ENCODE measurements around the gene OTULIN. TPM values are rescaled to one million over a fixed set of nuclear protein-coding genes. Genes with fewer than 3 reads are reported as not detected.

The OTULIN gene
- total and polyA plus RNA-seq, 11 donors: 7.6 to 42.0 (median 27.1) TPM

GRCh38 chr5:14728459-14728938 lies 64.0 kb downstream of the OTULIN start:
- TF ChIP-seq, protein P1, sequence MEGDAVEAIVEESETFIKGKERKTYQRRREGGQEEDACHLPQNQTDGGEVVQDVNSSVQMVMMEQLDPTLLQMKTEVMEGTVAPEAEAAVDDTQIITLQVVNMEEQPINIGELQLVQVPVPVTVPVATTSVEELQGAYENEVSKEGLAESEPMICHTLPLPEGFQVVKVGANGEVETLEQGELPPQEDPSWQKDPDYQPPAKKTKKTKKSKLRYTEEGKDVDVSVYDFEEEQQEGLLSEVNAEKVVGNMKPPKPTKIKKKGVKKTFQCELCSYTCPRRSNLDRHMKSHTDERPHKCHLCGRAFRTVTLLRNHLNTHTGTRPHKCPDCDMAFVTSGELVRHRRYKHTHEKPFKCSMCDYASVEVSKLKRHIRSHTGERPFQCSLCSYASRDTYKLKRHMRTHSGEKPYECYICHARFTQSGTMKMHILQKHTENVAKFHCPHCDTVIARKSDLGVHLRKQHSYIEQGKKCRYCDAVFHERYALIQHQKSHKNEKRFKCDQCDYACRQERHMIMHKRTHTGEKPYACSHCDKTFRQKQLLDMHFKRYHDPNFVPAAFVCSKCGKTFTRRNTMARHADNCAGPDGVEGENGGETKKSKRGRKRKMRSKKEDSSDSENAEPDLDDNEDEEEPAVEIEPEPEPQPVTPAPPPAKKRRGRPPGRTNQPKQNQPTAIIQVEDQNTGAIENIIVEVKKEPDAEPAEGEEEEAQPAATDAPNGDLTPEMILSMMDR (IDR thresholded peaks at IDR 0.05): no peak
- no peak for TF ChIP-seq POLR2A (IDR thresholded peaks at IDR 0.05)
- intact Hi-C loops (cut with DNase I): loop anchor here in 7 of 10 donors (1.0 to 5.0 kb wide), 7 partner anchors 41 to 279 kb away; partner anchors contain the start of gene ANKH (in 4 of the 7)
- H3K36me3 ChIP-seq: peaks cover 0 to 61% (median 31%) of the 10 kb centered on the region in 9 donors
- WGBS, 4 donors: 75 to 82% (median 77%) methylated on average over 15 of the region's 15 CpGs
- no peaks in the 10 kb centered on the region for H3K9me3 ChIP-seq
- DNase-seq (no peak), ATAC-seq (peak in 1 of 4 donors; percentile 19)
- H3K27me3 ChIP-seq: no peaks in the 10 kb centered on the region
- no peak overlapping the region for H3K4me3 ChIP-seq
- H3K4me1 ChIP-seq: peaks cover 0 to 41% (median 24%) of the 10 kb centered on the region in 12 donors
- H3K27ac ChIP-seq: peak overlapping the region in 2 of 12 donors; percentile 30 to 65

GRCh38 chr5:14729448-14730385 lies 65.2 kb downstream of the OTULIN start:
- intact Hi-C loops (cut with DNase I): loop anchor here in 7 of 10 donors (2.0 to 5.0 kb wide), 7 partner anchors 42 to 278 kb away; partner anchors contain the start of gene ANKH (in 4 of the 7)

DNA sequence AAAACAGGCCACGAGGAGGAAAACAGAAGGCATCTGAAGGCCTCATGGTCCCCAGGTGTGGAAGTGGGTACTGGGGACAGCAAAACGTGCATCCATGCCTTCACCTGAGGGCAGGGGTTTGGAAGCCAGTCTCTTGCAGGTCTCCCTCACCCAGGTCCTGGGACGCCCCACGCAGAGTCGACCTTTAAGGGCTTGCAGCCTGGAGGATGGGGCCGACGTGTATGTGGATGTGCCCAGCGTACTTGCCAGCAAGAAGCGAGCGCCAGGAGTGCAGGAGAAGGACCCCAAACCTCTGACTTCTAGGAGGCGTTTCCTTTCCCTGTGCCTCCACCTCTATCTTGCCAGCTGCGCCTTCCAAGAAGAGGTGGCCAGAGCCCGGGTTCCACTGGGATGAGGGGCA lies 65.9 kb downstream of the OTULIN start:
- peak overlapping the region in 1 of 12 donors; percentile 14 for H3K27ac ChIP-seq
- H3K9me3 ChIP-seq: no peaks in the 10 kb centered on the region
- intact Hi-C loops (cut with DNase I): loop anchor here in 1 of 10 donors (5.0 kb wide), 1 partner anchor 82 kb away; no protein-coding TSS in a partner anchor
- ATAC-seq: no peak
- peaks cover 0 to 41% (median 18%) of the 10 kb centered on the region in 12 donors for H3K4me1 ChIP-seq
- no peak overlapping the region for H3K4me3 ChIP-seq
- DNase-seq: no peak
- TF ChIP-seq, protein P1 (IDR thresholded peaks at IDR 0.05): no peak
- no peak for TF ChIP-seq POLR2A (IDR thresholded peaks at IDR 0.05)
- H3K27me3 ChIP-seq: no peaks in the 10 kb centered on the region
- 79 to 86% (median 81%) methylated on average over 12 to 13 of the region's 13 CpGs for WGBS, 4 donors
- peaks cover 0 to 60% (median 31%) of the 10 kb centered on the region in 9 donors for H3K36me3 ChIP-seq

More at GRCh38 chr5:14729448-14730385, 65.2 kb downstream of the OTULIN start:
- Histone ChIP-seq H3K27ac (no peak overlapping the region), H3K36me3 (peaks cover 0 to 61% (median 34%) of the 10 kb centered on the region in 9 donors), H3K9me3 (no peaks in the 10 kb centered on the region), H3K27me3 (no peaks in the 10 kb centered on the region), H3K4me3 (no peak overlapping the region), H3K4me1 (peaks cover 0 to 41% (median 21%) of the 10 kb centered on the region in 12 donors)
- DNase-seq (no peak), ATAC-seq (no peak)
- WGBS, 4 donors: 92 to 96% (median 95%) methylated on average over 18 of the region's 18 CpGs
- TF ChIP-seq, protein P1 (IDR thresholded peaks at IDR 0.05): no peak
- TF ChIP-seq POLR2A (IDR thresholded peaks at IDR 0.05): no peak

GRCh38 chr5:14730881-14731280 lies 66.4 kb downstream of the OTULIN start:
- WGBS, 4 donors: 63 to 82% (median 70%) methylated on average over 13 to 15 of the region's 15 CpGs
- DNase-seq (no peak), ATAC-seq (peak in 1 of 4 donors; percentile 5)
- no peaks in the 10 kb centered on the region for H3K9me3 ChIP-seq
- peaks cover 0 to 60% (median 31%) of the 10 kb centered on the region in 9 donors for H3K36me3 ChIP-seq
- no peak overlapping the region for H3K4me3 ChIP-seq
- no peaks in the 10 kb centered on the region for H3K27me3 ChIP-seq
- H3K27ac ChIP-seq: peak overlapping the region in 1 of 12 donors; percentile 14
- intact Hi-C loops (cut with DNase I): loop anchor here in 1 of 10 donors (5.0 kb wide), 1 partner anchor 81 kb away; no protein-coding TSS in a partner anchor
- TF ChIP-seq, protein P1 (IDR thresholded peaks at IDR 0.05): no peak
- no peak for TF ChIP-seq POLR2A (IDR thresholded peaks at IDR 0.05)
- peaks cover 0 to 38% (median 18%) of the 10 kb centered on the region in 12 donors for H3K4me1 ChIP-seq
